PC-9 (cell line): Measurements from ENCODE around the gene MET. TPM values are rescaled to one million over a fixed set of nuclear protein-coding genes. Genes with fewer than 3 reads are reported as not detected.
A peak's percentile ranks its signal among the peaks of the same experiment; 100 is the strongest.
"Not testable (repeated sequence)": the region's sequence is repeated elsewhere in the genome, so short reads cannot be mapped to it uniquely, and the experiment has no call there.

ENCODE experiments used
- BruUV-seq: library from RNA; stranded (reverse); fragments of 400-500 nt; replicated peaks from 2 replicates; lab custom pipeline; 2021; lab: Mats Ljungman, UMichigan
- CTCF ChIA-PET: fragments of 300-600 bp; sonication (Branson Sonifier 250); formaldehyde crosslinking; loops from one replicate; lab custom pipeline; 2022; ENCODE audit warnings: antibody characterized with exemption; lab: Charles Lee
- POLR2A ChIA-PET: fragments of 300-600 bp; sonication (Branson Sonifier 250); formaldehyde crosslinking; loops from one replicate; lab custom pipeline; 2022; ENCODE audit warnings: antibody characterized with exemption; ENCODE audit not compliant: unreplicated experiment; lab: Charles Lee
- DNase-seq, 2 experiments: peaks; one replicate each; pipeline versions ENCODE4 v3.0.0 to v3.0.0-alpha.2; 2015 to 2022; ENCODE audit warnings: mixed read lengths in 1 of 2
- H2AFZ ChIP-seq: fragments of 200-600 bp; sonication (generic); 2 replicates; pipeline ENCODE4 v1.8.1; 2017; ENCODE audit warnings: antibody characterized with exemption
- H3F3A ChIP-seq: fragments of 200-600 bp; sonication (generic); 2 replicates; pipeline ENCODE4 v1.8.1; 2017; ENCODE audit warnings: antibody characterized with exemption, mild to moderate bottlenecking, low read depth; ENCODE audit not compliant: insufficient read depth
- H3K27ac ChIP-seq: fragments of 200-600 bp; sonication (generic); 2 replicates; pipeline ENCODE4 v1.6.1; 2016; ENCODE audit warnings: mixed run types
- H3K27me3 ChIP-seq: fragments of 200-600 bp; sonication (generic); 2 replicates; pipeline ENCODE4 v1.6.1; 2016; ENCODE audit warnings: low read depth, mixed run types; ENCODE audit not compliant: insufficient read depth
- H3K36me3 ChIP-seq: fragments of 200-600 bp; sonication (generic); 2 replicates; pipeline ENCODE4 v1.6.1; 2016; ENCODE audit warnings: low read depth, mixed run types
- H3K4me1 ChIP-seq: fragments of 200-600 bp; sonication (generic); replicated peaks from 2 replicates; pipeline ENCODE4 v1.6.1; 2016; ENCODE audit warnings: mixed run types; ENCODE audit not compliant: insufficient read depth
- H3K4me2 ChIP-seq: fragments of 200-600 bp; sonication (generic); 2 replicates; pipeline ENCODE4 v1.6.1; 2017; ENCODE audit warnings: mixed run types
- H3K4me3 ChIP-seq: fragments of 200-600 bp; sonication (generic); 2 replicates; pipeline ENCODE4 v1.6.1; 2016; ENCODE audit warnings: mixed run types
- H3K79me2 ChIP-seq: fragments of 200-600 bp; sonication (generic); 2 replicates; pipeline ENCODE4 v1.6.1; 2017; ENCODE audit warnings: low read depth, mixed run types
- H3K9me2 ChIP-seq: fragments of 200-600 bp; sonication (generic); 2 replicates; pipeline ENCODE4 v1.8.1; 2017; ENCODE audit warnings: mild to moderate bottlenecking; ENCODE audit not compliant: insufficient read depth
- H3K9me3 ChIP-seq: fragments of 200-600 bp; sonication (generic); 2 replicates; pipeline ENCODE4 v1.8.1; 2016; ENCODE audit warnings: low read depth; ENCODE audit not compliant: insufficient read depth
- H4K20me1 ChIP-seq: fragments of 200-600 bp; sonication (generic); 2 replicates; pipeline ENCODE4 v1.8.1; 2017; ENCODE audit not compliant: insufficient read depth
- CTCF ChIP-seq: fragments of 200-600 bp; sonication (generic); conservative IDR thresholded peaks from 2 replicates; pipeline ENCODE4 v1.6.1; 2017; ENCODE audit warnings: mixed run types, antibody characterized with exemption, mild to moderate bottlenecking, moderate library complexity
- EZH2 ChIP-seq: fragments of 200-600 bp; sonication (generic); IDR thresholded peaks from 2 replicates; pipeline ENCODE4 v1.8.0; 2017; ENCODE audit warnings: antibody characterized with exemption, low read depth
- intact Hi-C: fragments of 100-400 bp; cut with micrococcal nuclease; formaldehyde crosslinking; loops from one replicate; pipeline ENCODE4 v1.10.0; 2022; ENCODE audit not compliant: unreplicated experiment
- total RNA-seq: library from RNA; stranded (reverse); gene quantifications from 2 replicates; pipeline ENCODE4 v1.2.3, GENCODE V29; 2021

Gene MET
- total RNA-seq, 1 experiment from 2014 or later, result 287 TPM

- Histone ChIP-seq H3K27me3 (no peaks in the 10 kb centered on the region), H2AFZ (no peak overlapping the region), H3K4me2 (peak overlapping the region; percentile 24; the same call in 1 of the 2 replicates), H3K27ac (no peak overlapping the region), H4K20me1 (no peaks in the 10 kb centered on the region), H3K4me1 (peaks cover 10% of the 10 kb centered on the region), H3K36me3 (no peaks in the 10 kb centered on the region), H3K79me2 (no peaks in the 10 kb centered on the region), H3K4me3 (no peak overlapping the region), H3F3A (no peaks in the 10 kb centered on the region), H3K9me2 (no peaks in the 10 kb centered on the region), H3K9me3 (no peaks in the 10 kb centered on the region; the same call in 1 of the 2 replicates)
- POLR2A ChIA-PET, result interaction anchor here (0.6 kb wide), 2 partner anchors 11 to 48 kb away, joined by 3 read pairs; no protein-coding TSS in a partner anchor
- peak; percentile 45 to 76 for DNase-seq
- no TSS peak for BruUV-seq
- intact Hi-C loops, result no loop called here
- TF ChIP-seq CTCF, result no peak
- TF ChIP-seq EZH2, result no peak
- CTCF ChIA-PET, result interaction anchor here (0.9 kb wide), 1 partner anchor 21 kb away, joined by 4 read pairs; no protein-coding TSS in a partner anchor
These were observed 18.8 kb upstream of the MET start for GRCh38 chr7:116653204-116653603.

GRCh38 chr7:116653646-116654045, 18.4 kb upstream of the MET start:
- CTCF ChIA-PET, result interaction anchor here (0.9 kb wide), 1 partner anchor 20 kb away, joined by 4 read pairs; no protein-coding TSS in a partner anchor
- Histone ChIP-seq H4K20me1 (no peaks in the 10 kb centered on the region), H3F3A (no peaks in the 10 kb centered on the region), H3K27ac (no peak overlapping the region), H3K9me2 (no peaks in the 10 kb centered on the region), H3K36me3 (no peaks in the 10 kb centered on the region), H3K27me3 (no peaks in the 10 kb centered on the region), H2AFZ (no peak overlapping the region), H3K79me2 (no peaks in the 10 kb centered on the region), H3K4me3 (no peak overlapping the region), H3K4me1 (peaks cover 10% of the 10 kb centered on the region), H3K4me2 (0 out of 2 replicates have a peak overlapping the region, but pooled peaks have one; percentile 6), H3K9me3 (no peaks in the 10 kb centered on the region; the same call in 1 of the 2 replicates)
- BruUV-seq, result no TSS peak
- POLR2A ChIA-PET, result interaction anchor here (0.6 kb wide), 1 partner anchor 47 kb away, joined by 3 read pairs; no protein-coding TSS in a partner anchor
- no peak for DNase-seq
- intact Hi-C loops, result no loop called here
- TF ChIP-seq CTCF, result no peak
- TF ChIP-seq EZH2, result no peak

GRCh38 chr7:116659248-116659647, 12.7 kb upstream of the MET start:
- BruUV-seq, H3K4me2 ChIP-seq, H4K20me1 ChIP-seq, H3K36me3 ChIP-seq, H3F3A ChIP-seq, H3K27ac ChIP-seq, H3K9me3 ChIP-seq, H3K4me3 ChIP-seq, intact Hi-C loops, H3K27me3 ChIP-seq, H3K79me2 ChIP-seq, H3K4me1 ChIP-seq, DNase-seq, H2AFZ ChIP-seq, H3K9me2 ChIP-seq, POLR2A ChIA-PET: not testable (repeated sequence)
- CTCF ChIA-PET, result interaction anchor here (1.1 kb wide), 1 partner anchor 53 kb away, joined by 3 read pairs; no protein-coding TSS in a partner anchor

GRCh38 chr7:116661865-116662264, 10.1 kb upstream of the MET start:
- H3K9me2 ChIP-seq, result no peaks in the 10 kb centered on the region
- no peak overlapping the region for H2AFZ ChIP-seq
- no peaks in the 10 kb centered on the region for H3K4me1 ChIP-seq
- TF ChIP-seq CTCF, result no peak
- no peak for TF ChIP-seq EZH2
- CTCF ChIA-PET, result no interaction called here
- POLR2A ChIA-PET, result no interaction called here
- no peaks in the 10 kb centered on the region for H3K27me3 ChIP-seq
- no peaks in the 10 kb centered on the region for H3K79me2 ChIP-seq
- no TSS peak for BruUV-seq
- H4K20me1 ChIP-seq, result no peaks in the 10 kb centered on the region
- no peak overlapping the region for H3K4me2 ChIP-seq
- no peak overlapping the region for H3K27ac ChIP-seq
- DNase-seq, result no peak
- no peaks in the 10 kb centered on the region for H3K9me3 ChIP-seq
- intact Hi-C loops, result no loop called here
- no peak overlapping the region for H3K4me3 ChIP-seq
- no peaks in the 10 kb centered on the region for H3K36me3 ChIP-seq
- no peaks in the 10 kb centered on the region for H3F3A ChIP-seq
